ENCODE data around the gene C14orf180. TPM values are rescaled to one million over a fixed set of nuclear protein-coding genes. Genes with fewer than 3 reads are reported as not detected.

The C14orf180 gene
- total RNA-seq, 1 donor from 2014 or later = not detected

GRCh38 chr14:104591031-104591430, 11.5 kb downstream of the C14orf180 start:
- Mint-ChIP-seq H3K4me3 (ENCODE audit: unreplicated experiment) (no peak overlapping the region), H3K27me3 (ENCODE audit: unreplicated experiment) (peaks cover 9% of the 10 kb centered on the region), H3K36me3 (ENCODE audit: low read depth, unreplicated experiment) (peaks cover 4% of the 10 kb centered on the region), H3K9me3 (ENCODE audit: unreplicated experiment) (no peaks in the 10 kb centered on the region), H3K4me1 (ENCODE audit: unreplicated experiment) (no peaks in the 10 kb centered on the region), H3K27ac (ENCODE audit: unreplicated experiment) (no peak overlapping the region)
- no peak for DNase-seq (ENCODE audit: low spot score)
- TF ChIP-seq CTCF (IDR thresholded peaks at IDR 0.05; ENCODE audit: unreplicated experiment) = no peak

GRCh38 chr14:104591506-104592291, 12.1 kb downstream of the C14orf180 start:
- Mint-ChIP-seq H3K27ac (ENCODE audit: unreplicated experiment) (peak overlapping the region; percentile 7), H3K4me3 (ENCODE audit: unreplicated experiment) (no peak overlapping the region), H3K27me3 (ENCODE audit: unreplicated experiment) (peaks cover 12% of the 10 kb centered on the region), H3K9me3 (ENCODE audit: unreplicated experiment) (no peaks in the 10 kb centered on the region), H3K4me1 (ENCODE audit: unreplicated experiment) (no peaks in the 10 kb centered on the region), H3K36me3 (ENCODE audit: low read depth, unreplicated experiment) (peaks cover 4% of the 10 kb centered on the region)
- no peak for TF ChIP-seq CTCF (IDR thresholded peaks at IDR 0.05; ENCODE audit: unreplicated experiment)
- no peak for DNase-seq (ENCODE audit: low spot score)

GRCh38 chr14:104592292-104592672, 12.7 kb downstream of the C14orf180 start:
- H3K36me3 Mint-ChIP-seq (ENCODE audit: low read depth, unreplicated experiment) = peaks cover 4% of the 10 kb centered on the region
- no peak for DNase-seq (ENCODE audit: low spot score)
- H3K27me3 Mint-ChIP-seq (ENCODE audit: unreplicated experiment) = peaks cover 12% of the 10 kb centered on the region
- H3K27ac Mint-ChIP-seq (ENCODE audit: unreplicated experiment) = peak overlapping the region; percentile 7
- no peak for TF ChIP-seq CTCF (IDR thresholded peaks at IDR 0.05; ENCODE audit: unreplicated experiment)
- H3K4me3 Mint-ChIP-seq (ENCODE audit: unreplicated experiment) = no peak overlapping the region
- no peaks in the 10 kb centered on the region for H3K9me3 Mint-ChIP-seq (ENCODE audit: unreplicated experiment)
- H3K4me1 Mint-ChIP-seq (ENCODE audit: unreplicated experiment) = no peaks in the 10 kb centered on the region

DNA sequence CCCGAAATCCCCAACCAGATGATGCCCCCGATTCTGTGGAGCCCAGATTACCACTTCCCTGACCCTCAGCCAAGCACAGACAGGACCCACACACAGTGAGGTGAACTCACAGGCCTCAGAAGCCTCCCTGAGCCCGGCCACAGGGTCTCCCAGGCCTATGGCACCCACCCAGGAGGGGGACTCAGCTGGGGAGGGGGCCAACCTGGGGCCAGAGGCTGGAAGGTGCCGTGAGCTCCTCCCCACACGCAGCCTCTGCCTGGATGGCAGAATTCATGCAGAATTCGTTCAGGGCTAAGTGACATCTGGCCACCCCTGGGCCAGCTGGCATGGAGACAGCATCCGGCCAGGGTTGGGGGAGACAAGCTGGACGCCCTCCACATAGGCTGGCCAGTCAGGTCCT, 13.2 kb downstream of the C14orf180 start:
- H3K9me3 Mint-ChIP-seq (ENCODE audit: unreplicated experiment) = no peaks in the 10 kb centered on the region
- DNase-seq (ENCODE audit: low spot score) = no peak
- H3K27me3 Mint-ChIP-seq (ENCODE audit: unreplicated experiment) = peaks cover 12% of the 10 kb centered on the region
- peaks cover 4% of the 10 kb centered on the region for H3K36me3 Mint-ChIP-seq (ENCODE audit: low read depth, unreplicated experiment)
- TF ChIP-seq CTCF (IDR thresholded peaks at IDR 0.05; ENCODE audit: unreplicated experiment) = no peak
- no peak overlapping the region for H3K4me3 Mint-ChIP-seq (ENCODE audit: unreplicated experiment)
- no peak overlapping the region for H3K27ac Mint-ChIP-seq (ENCODE audit: unreplicated experiment)
- no peaks in the 10 kb centered on the region for H3K4me1 Mint-ChIP-seq (ENCODE audit: unreplicated experiment)

GRCh38 chr14:104593241-104593701, 13.7 kb downstream of the C14orf180 start:
- no peaks in the 10 kb centered on the region for H3K4me1 Mint-ChIP-seq (ENCODE audit: unreplicated experiment)

More at GRCh38 chr14:104593241-104593701, 13.7 kb downstream of the C14orf180 start:
- Mint-ChIP-seq H3K9me3 (ENCODE audit: unreplicated experiment) (no peaks in the 10 kb centered on the region), H3K27ac (ENCODE audit: unreplicated experiment) (no peak overlapping the region), H3K36me3 (ENCODE audit: low read depth, unreplicated experiment) (peaks cover 4% of the 10 kb centered on the region), H3K27me3 (ENCODE audit: unreplicated experiment) (peaks cover 12% of the 10 kb centered on the region), H3K4me3 (ENCODE audit: unreplicated experiment) (no peak overlapping the region)
- no peak for TF ChIP-seq CTCF (IDR thresholded peaks at IDR 0.05; ENCODE audit: unreplicated experiment)
- no peak for DNase-seq (ENCODE audit: low spot score)

All from endothelial cell (in vitro differentiated cells).